ENCODE measurements around the gene DOP1B.

DNA sequence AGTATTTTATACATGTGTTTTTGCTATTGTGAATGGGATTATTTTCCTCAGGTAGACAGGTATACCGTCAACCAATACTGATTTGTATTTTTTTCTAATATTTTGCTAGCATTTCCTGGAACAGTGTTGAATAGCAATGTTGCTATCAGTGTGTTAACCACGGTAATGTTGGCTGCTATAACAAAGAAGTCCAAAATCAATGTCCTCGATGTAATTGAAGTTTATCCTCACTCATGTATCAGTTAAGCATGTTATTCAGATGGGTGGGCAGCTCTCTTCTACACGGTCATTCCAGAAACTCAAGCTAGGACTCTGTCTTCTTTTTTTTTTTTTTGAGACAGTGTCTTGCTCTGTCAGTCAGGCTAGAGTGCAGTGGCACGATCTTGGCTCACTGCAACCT lies 24.3 kb downstream of the DOP1B start:
- TF ChIP-seq GATA2 (IDR thresholded peaks at IDR 0.05; ENCODE audit: low read depth, low read length), result no peak
- TF ChIP-seq GATA3 (IDR thresholded peaks at IDR 0.05; ENCODE audit: low read depth, low read length), result no peak
